ENCODE data around the gene KYAT1.

DNA sequence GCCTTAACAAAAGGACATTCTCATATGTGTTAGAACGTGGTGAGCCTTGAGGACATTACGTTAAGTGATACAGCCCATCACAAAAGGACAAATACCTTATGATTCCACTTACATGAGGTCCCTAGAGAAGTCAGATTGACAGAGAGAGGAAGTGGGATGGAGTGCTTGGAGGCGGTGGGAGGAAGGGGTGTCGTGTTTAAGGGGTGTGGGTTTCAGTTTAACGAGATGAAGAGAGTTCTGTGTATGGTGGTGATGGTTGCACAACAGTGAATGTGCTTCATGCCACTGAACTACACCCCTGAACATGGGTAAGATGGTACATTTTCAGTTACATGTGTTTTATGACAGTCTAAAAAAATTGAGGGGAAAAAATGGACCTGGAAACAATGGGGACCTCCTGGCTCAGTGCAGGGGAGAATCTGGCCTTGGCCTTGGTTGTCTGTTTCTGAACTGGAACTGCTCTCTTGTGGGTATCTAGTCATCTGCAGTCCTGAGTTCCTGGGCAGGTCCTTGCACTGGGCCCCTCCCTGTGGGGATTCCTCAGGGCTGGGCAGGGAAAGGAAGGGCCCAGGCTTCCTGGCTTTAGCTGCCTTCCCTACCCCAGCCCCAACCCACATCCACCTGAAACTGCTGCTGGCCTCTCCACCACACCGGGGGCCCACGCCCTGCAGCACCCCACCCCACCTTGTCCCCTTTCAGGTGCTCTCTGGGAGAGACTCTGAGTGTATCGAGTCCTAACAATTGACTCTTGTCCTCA is 18.0 kb upstream of the KYAT1 start:
- TF ChIP-seq, protein P1, sequence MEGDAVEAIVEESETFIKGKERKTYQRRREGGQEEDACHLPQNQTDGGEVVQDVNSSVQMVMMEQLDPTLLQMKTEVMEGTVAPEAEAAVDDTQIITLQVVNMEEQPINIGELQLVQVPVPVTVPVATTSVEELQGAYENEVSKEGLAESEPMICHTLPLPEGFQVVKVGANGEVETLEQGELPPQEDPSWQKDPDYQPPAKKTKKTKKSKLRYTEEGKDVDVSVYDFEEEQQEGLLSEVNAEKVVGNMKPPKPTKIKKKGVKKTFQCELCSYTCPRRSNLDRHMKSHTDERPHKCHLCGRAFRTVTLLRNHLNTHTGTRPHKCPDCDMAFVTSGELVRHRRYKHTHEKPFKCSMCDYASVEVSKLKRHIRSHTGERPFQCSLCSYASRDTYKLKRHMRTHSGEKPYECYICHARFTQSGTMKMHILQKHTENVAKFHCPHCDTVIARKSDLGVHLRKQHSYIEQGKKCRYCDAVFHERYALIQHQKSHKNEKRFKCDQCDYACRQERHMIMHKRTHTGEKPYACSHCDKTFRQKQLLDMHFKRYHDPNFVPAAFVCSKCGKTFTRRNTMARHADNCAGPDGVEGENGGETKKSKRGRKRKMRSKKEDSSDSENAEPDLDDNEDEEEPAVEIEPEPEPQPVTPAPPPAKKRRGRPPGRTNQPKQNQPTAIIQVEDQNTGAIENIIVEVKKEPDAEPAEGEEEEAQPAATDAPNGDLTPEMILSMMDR (IDR thresholded peaks at IDR 0.05 in 4 of 5, conservative IDR thresholded peaks at IDR 0.05 in 1 of 5) = no peak
- no peak for TF ChIP-seq POLR2A (IDR thresholded peaks at IDR 0.05)
